Stimulated activated CD8-positive, alpha-beta memory T cell treated with anti-CD3 and anti-CD28 coated beads, Interleukin-7, amount 100 ng/mL, for 24 hours (primary cell): ENCODE measurements around the gene LACTBL1.

ENCODE experiments used
- DNase-seq: peaks from one replicate; pipeline ENCODE4 v3.0.0-alpha.2; 2020; ENCODE audit warnings: low read depth

Gene LACTBL1

GRCh38 chr1:22910986-22911651 is 61.5 kb downstream of the LACTBL1 start:
- no peak for DNase-seq

DNA sequence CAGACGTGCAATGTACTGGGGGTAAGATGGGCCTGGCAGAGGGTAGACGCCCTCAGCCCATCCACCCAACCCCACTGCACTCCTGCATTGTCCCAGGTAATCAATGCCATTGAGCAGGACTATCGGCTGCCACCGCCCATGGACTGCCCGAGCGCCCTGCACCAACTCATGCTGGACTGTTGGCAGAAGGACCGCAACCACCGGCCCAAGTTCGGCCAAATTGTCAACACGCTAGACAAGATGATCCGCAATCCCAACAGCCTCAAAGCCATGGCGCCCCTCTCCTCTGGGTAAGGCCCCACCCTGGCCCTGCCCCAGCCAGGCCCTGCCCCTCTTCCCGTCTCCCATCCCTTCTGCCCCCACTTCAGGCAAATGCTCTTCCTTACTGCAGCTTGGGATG is 62.4 kb downstream of the LACTBL1 start:
- no peak for DNase-seq

DNA sequence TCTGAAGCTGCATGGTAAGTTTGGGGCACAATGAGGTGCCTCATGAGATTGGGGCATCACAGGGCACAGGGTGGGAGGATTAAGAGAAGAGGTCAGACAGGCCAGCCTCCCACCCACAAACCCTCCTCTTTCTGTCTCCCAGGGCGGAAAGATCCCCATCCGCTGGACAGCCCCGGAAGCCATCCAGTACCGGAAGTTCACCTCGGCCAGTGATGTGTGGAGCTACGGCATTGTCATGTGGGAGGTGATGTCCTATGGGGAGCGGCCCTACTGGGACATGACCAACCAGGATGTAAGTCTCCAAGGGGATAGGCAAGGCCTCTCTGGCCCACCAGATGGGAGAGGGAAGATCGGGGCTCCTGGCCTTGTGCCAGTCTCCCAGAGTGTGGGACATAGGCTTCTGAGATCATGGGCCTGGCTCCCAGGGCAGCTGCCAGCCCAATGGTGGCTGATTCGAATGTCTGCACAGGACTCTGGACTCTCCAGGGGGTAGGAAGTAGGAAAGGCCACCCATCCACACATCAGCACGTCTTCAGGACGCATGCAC is 63.7 kb downstream of the LACTBL1 start:
- no peak for DNase-seq

DNA sequence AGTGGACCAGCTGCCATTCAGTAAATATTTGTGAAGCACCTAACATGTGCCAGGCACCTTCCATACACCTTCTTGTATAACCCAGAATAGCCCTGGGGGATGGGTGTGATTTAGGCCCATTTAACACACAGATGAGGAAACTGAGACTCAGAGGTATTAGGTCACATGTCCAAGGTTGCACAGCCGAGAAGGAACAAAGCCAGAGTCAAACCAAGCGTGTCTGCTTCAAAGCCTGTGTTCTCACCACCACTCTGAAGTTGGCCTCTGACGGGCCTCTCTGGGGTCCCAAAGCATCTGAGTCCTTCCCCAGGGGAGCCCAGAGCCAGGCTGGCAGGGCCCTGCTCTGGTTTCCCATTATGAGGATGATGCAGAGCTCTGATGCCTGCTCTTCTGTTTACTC is 65.1 kb downstream of the LACTBL1 start:
- no peak for DNase-seq

- DNase-seq: no peak
Measured at GRCh38 chr1:22906968-22907367, 65.7 kb downstream of the LACTBL1 start.

DNA sequence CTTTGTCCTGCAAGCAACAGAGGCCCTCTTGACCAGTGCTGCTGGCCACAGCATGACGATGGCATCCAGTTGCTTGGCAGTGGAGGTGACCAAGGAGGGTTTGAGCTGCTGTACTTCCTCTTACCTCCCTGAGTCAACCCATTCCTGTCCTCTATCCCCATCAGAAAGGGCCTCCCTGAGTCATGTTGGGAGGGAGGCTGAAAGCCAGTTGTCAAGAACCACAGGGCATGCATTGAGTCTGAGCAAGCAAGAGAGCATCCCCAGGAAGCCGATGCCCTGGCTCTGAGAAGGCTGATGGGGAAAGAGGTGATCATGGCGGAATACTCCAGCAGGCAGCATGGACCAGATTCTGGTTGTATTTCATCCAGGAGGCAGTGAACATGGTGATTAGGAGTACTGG is 69.6 kb downstream of the LACTBL1 start:
- no peak for DNase-seq
